ENCODE measurements around the gene SASH3. TPM values are rescaled to one million over a fixed set of nuclear protein-coding genes. Genes with fewer than 3 reads are reported as not detected.

The SASH3 gene
- total RNA-seq, 6 experiments from 2014 or later: 1.7 to 5.7 (median 3.3) TPM

- Histone ChIP-seq H3K27me3 (no peaks in the 10 kb centered on the region), H3K4me1 (no peaks in the 10 kb centered on the region), H3K4me3 (no peak overlapping the region), H3K36me3 (no peaks in the 10 kb centered on the region), H3K27ac (no peak overlapping the region), H3K9me3 (no peaks in the 10 kb centered on the region)
- intact Hi-C loops (cut with DNase I): no loop called here
- no peak for TF ChIP-seq CTCF (IDR thresholded peaks at IDR 0.05)
- TF ChIP-seq POLR2A (IDR thresholded peaks at IDR 0.05): no peak
- 93% methylated on average over 3 of the region's 4 CpGs for WGBS (ENCODE audit: insufficient coverage, low coverage, low lambda C conversion rate, missing lambda C conversion rate)
- DNase-seq (peak in 1 of 3 donors; percentile 1), ATAC-seq (no peak)
Observed at GRCh38 chrX:129761596-129761995, 18.2 kb upstream of the SASH3 start.

GRCh38 chrX:129762448-129762847, 17.3 kb upstream of the SASH3 start:
- Histone ChIP-seq H3K9me3 (no peaks in the 10 kb centered on the region), H3K4me3 (no peak overlapping the region), H3K27ac (no peak overlapping the region), H3K36me3 (no peaks in the 10 kb centered on the region), H3K27me3 (no peaks in the 10 kb centered on the region), H3K4me1 (no peaks in the 10 kb centered on the region)
- no peak for ATAC-seq
- TF ChIP-seq CTCF (IDR thresholded peaks at IDR 0.05) (no peak), POLR2A (IDR thresholded peaks at IDR 0.05) (no peak)
- intact Hi-C loops (cut with DNase I): no loop called here
- DNase-seq: no peak
- WGBS (ENCODE audit: insufficient coverage, low coverage, low lambda C conversion rate, missing lambda C conversion rate): 92% methylated on average over 3 of the region's 3 CpGs

- intact Hi-C loops (cut with DNase I): no loop called here
- H3K27ac ChIP-seq: no peak overlapping the region
- ATAC-seq (no peak), DNase-seq (no peak)
- no peaks in the 10 kb centered on the region for H3K4me1 ChIP-seq
- no peaks in the 10 kb centered on the region for H3K27me3 ChIP-seq
- H3K4me3 ChIP-seq: no peak overlapping the region
- H3K9me3 ChIP-seq: no peaks in the 10 kb centered on the region
- no peaks in the 10 kb centered on the region for H3K36me3 ChIP-seq
- TF ChIP-seq POLR2A (IDR thresholded peaks at IDR 0.05) (no peak), CTCF (IDR thresholded peaks at IDR 0.05) (no peak)
Observed at GRCh38 chrX:129763666-129764065, 16.1 kb upstream of the SASH3 start.

- TF ChIP-seq CTCF (IDR thresholded peaks at IDR 0.05) (no peak), POLR2A (IDR thresholded peaks at IDR 0.05) (no peak)
- DNase-seq (peak in 1 of 3 donors; percentile 39), ATAC-seq (no peak)
- Histone ChIP-seq H3K4me1 (no peaks in the 10 kb centered on the region), H3K27ac (no peak overlapping the region), H3K9me3 (no peaks in the 10 kb centered on the region), H3K27me3 (no peaks in the 10 kb centered on the region), H3K36me3 (no peaks in the 10 kb centered on the region), H3K4me3 (no peak overlapping the region)
- WGBS (ENCODE audit: insufficient coverage, low coverage, low lambda C conversion rate, missing lambda C conversion rate): no CpG with 5 or more reads among the region's 8 CpGs
- intact Hi-C loops (cut with DNase I): no loop called here
Observed at GRCh38 chrX:129768186-129768585, 11.6 kb upstream of the SASH3 start.
